Measurements from ENCODE around the gene HMG20A. TPM values are rescaled to one million over a fixed set of nuclear protein-coding genes. Genes with fewer than 3 reads are reported as not detected.

The HMG20A gene
- total RNA-seq, 2 donors from 2014 or later, result 30.9 to 34.7 TPM

- H3K4me1 ChIP-seq, result peaks cover 0 to 37% of the 10 kb centered on the region in 2 donors
- no peak for TF ChIP-seq CTCF (IDR thresholded peaks at IDR 0.05)
- peak overlapping the region; percentile 54 to 82 for H3K27ac ChIP-seq
- H3K9me3 ChIP-seq, result no peaks in the 10 kb centered on the region
- H3K36me3 ChIP-seq, result peaks cover 19% of the 10 kb centered on the region
- H3K4me3 ChIP-seq, result no peak overlapping the region
- no peak for DNase-seq (ENCODE audit: low spot score)
- no peaks in the 10 kb centered on the region for H3K27me3 ChIP-seq
These were observed 66.8 kb downstream of the HMG20A start for GRCh38 chr15:77487469-77487842.

- Histone ChIP-seq H3K4me3 (no peak overlapping the region), H3K9me3 (no peaks in the 10 kb centered on the region), H3K27me3 (no peaks in the 10 kb centered on the region), H3K36me3 (peaks cover 19% of the 10 kb centered on the region), H3K27ac (peak overlapping the region; percentile 54 to 82), H3K4me1 (peaks cover 0 to 33% of the 10 kb centered on the region in 2 donors)
- DNase-seq (ENCODE audit: low spot score), result no peak
- no peak for TF ChIP-seq CTCF (IDR thresholded peaks at IDR 0.05)
These were observed 67.2 kb downstream of the HMG20A start for GRCh38 chr15:77487888-77488287.

GRCh38 chr15:77489647-77490046, 69.0 kb downstream of the HMG20A start:
- H3K4me1 ChIP-seq, result peaks cover 0 to 37% of the 10 kb centered on the region in 2 donors
- H3K4me3 ChIP-seq, result no peak overlapping the region
- no peak overlapping the region for H3K27ac ChIP-seq
- H3K27me3 ChIP-seq, result no peaks in the 10 kb centered on the region
- H3K9me3 ChIP-seq, result no peaks in the 10 kb centered on the region
- TF ChIP-seq CTCF (IDR thresholded peaks at IDR 0.05), result no peak
- peaks cover 6% of the 10 kb centered on the region for H3K36me3 ChIP-seq
- DNase-seq (ENCODE audit: low spot score), result no peak

GRCh38 chr15:77493324-77493907, 72.7 kb downstream of the HMG20A start:
- Histone ChIP-seq H3K36me3 (no peaks in the 10 kb centered on the region), H3K27me3 (no peaks in the 10 kb centered on the region), H3K27ac (no peak overlapping the region), H3K9me3 (no peaks in the 10 kb centered on the region), H3K4me1 (peaks cover 0 to 52% of the 10 kb centered on the region in 2 donors), H3K4me3 (no peak overlapping the region)
- TF ChIP-seq CTCF (IDR thresholded peaks at IDR 0.05), result no peak
- no peak for DNase-seq (ENCODE audit: low spot score)

- DNase-seq (ENCODE audit: low spot score), result no peak
- no peak overlapping the region for H3K27ac ChIP-seq
- H3K4me3 ChIP-seq, result no peak overlapping the region
- peaks cover 0 to 61% of the 10 kb centered on the region in 2 donors for H3K4me1 ChIP-seq
- TF ChIP-seq CTCF (IDR thresholded peaks at IDR 0.05), result no peak
- H3K9me3 ChIP-seq, result no peaks in the 10 kb centered on the region
- H3K27me3 ChIP-seq, result no peaks in the 10 kb centered on the region
- no peaks in the 10 kb centered on the region for H3K36me3 ChIP-seq
These were observed 73.6 kb downstream of the HMG20A start for GRCh38 chr15:77494073-77494867.
